Measurements from ENCODE around the gene ANKH. TPM values are rescaled to one million over a fixed set of nuclear protein-coding genes. Genes with fewer than 3 reads are reported as not detected.

The ANKH gene
- total RNA-seq, 1 experiment from 2014 or later = 4.7 TPM

DNA sequence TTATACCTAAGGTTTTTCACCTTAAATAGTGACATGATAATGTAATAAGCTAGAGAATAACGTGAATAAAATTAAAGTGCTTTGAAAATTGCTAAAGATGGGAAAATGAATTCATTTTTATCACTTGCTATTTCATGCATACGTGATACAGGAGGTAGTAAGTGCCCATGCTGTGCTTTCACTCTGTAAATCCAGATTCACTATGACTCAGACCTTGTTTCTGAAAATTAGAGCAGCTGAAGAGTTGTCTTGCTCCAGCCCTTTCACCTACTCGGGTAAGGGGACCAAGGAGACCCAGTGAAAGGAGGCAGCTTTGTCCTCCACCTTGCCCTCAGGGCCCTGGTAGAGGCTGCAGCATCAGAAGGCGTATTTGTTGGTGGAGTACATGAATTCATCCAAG, 87.9 kb downstream of the ANKH start:
- no peaks in the 10 kb centered on the region for H3K36me3 Mint-ChIP-seq (ENCODE audit: insufficient read depth, unreplicated experiment)
- no peaks in the 10 kb centered on the region for H3K27me3 ChIP-seq (replicated peaks; ENCODE audit: control insufficient read depth, insufficient read depth, low read length)
- H3K9me3 ChIP-seq = no peaks in the 10 kb centered on the region
- H3K27me3 Mint-ChIP-seq (ENCODE audit: insufficient read depth, unreplicated experiment) = no peaks in the 10 kb centered on the region
- H3K36me3 ChIP-seq (ENCODE audit: control insufficient read depth, insufficient read depth, low read length) = no peaks in the 10 kb centered on the region
- CTCF ChIA-PET = no interaction called here
- peaks cover 1% of the 10 kb centered on the region for H3K4me1 Mint-ChIP-seq (ENCODE audit: low read depth, unreplicated experiment)
- intact Hi-C loops (cut with micrococcal nuclease; ENCODE audit: unreplicated experiment) = no loop called here
- no peaks in the 10 kb centered on the region for H3K4me1 ChIP-seq
- TF ChIP-seq, protein P1, sequence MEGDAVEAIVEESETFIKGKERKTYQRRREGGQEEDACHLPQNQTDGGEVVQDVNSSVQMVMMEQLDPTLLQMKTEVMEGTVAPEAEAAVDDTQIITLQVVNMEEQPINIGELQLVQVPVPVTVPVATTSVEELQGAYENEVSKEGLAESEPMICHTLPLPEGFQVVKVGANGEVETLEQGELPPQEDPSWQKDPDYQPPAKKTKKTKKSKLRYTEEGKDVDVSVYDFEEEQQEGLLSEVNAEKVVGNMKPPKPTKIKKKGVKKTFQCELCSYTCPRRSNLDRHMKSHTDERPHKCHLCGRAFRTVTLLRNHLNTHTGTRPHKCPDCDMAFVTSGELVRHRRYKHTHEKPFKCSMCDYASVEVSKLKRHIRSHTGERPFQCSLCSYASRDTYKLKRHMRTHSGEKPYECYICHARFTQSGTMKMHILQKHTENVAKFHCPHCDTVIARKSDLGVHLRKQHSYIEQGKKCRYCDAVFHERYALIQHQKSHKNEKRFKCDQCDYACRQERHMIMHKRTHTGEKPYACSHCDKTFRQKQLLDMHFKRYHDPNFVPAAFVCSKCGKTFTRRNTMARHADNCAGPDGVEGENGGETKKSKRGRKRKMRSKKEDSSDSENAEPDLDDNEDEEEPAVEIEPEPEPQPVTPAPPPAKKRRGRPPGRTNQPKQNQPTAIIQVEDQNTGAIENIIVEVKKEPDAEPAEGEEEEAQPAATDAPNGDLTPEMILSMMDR (IDR thresholded peaks at IDR 0.05; ENCODE audit: insufficient read depth in 1 of 2, low read depth in 1 of 2, low read length in 1 of 2, severe bottlenecking in 1 of 2, unreplicated experiment in 1 of 2) = no peak
- H3K9me3 Mint-ChIP-seq (ENCODE audit: unreplicated experiment) = no peaks in the 10 kb centered on the region
- H3K4me3 ChIP-seq (ENCODE audit: low read depth, low read length) = no peak overlapping the region
- H3K27ac Mint-ChIP-seq (ENCODE audit: unreplicated experiment) = no peak overlapping the region
- POLR2A ChIA-PET = no interaction called here
- DNase-seq = no peak
- BruUV-seq (replicated peaks) = no TSS peak
- no peak overlapping the region for H3K4me3 Mint-ChIP-seq (ENCODE audit: unreplicated experiment)

DNA sequence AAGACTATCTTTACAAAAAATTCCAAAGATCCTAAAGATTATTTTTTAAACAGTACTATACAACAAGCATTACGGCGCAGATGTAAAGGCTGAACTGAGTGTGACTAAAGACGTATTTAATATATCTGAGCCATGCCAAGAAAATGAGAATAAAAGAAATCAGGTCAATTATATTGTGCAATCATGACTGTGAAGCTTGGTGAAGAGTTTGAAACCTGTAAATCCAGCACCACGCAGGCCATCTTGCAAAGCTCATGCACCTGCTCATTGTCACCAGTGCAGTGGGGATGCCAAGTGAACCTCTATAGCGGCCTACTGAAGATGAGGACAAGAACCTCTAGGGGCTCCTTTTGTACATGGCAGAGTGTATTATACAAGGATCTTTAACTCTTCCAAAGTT, 89.0 kb downstream of the ANKH start:
- TF ChIP-seq, protein P1 (IDR thresholded peaks at IDR 0.05; ENCODE audit: insufficient read depth in 1 of 2, low read depth in 1 of 2, low read length in 1 of 2, severe bottlenecking in 1 of 2, unreplicated experiment in 1 of 2) = no peak
- no peak overlapping the region for H3K4me3 Mint-ChIP-seq (ENCODE audit: unreplicated experiment)
- DNase-seq = no peak
- ChIA-PET CTCF (no interaction called here), POLR2A (no interaction called here)
- H3K27me3 ChIP-seq (replicated peaks; ENCODE audit: control insufficient read depth, insufficient read depth, low read length) = no peaks in the 10 kb centered on the region
- H3K4me1 Mint-ChIP-seq (ENCODE audit: low read depth, unreplicated experiment) = peaks cover 6% of the 10 kb centered on the region
- no peaks in the 10 kb centered on the region for H3K4me1 ChIP-seq
- no peaks in the 10 kb centered on the region for H3K27me3 Mint-ChIP-seq (ENCODE audit: insufficient read depth, unreplicated experiment)
- H3K27ac Mint-ChIP-seq (ENCODE audit: unreplicated experiment) = no peak overlapping the region
- intact Hi-C loops (cut with micrococcal nuclease; ENCODE audit: unreplicated experiment) = no loop called here
- H3K4me3 ChIP-seq (ENCODE audit: low read depth, low read length) = no peak overlapping the region
- H3K36me3 Mint-ChIP-seq (ENCODE audit: insufficient read depth, unreplicated experiment) = no peaks in the 10 kb centered on the region
- BruUV-seq (replicated peaks) = no TSS peak
- no peaks in the 10 kb centered on the region for H3K36me3 ChIP-seq (ENCODE audit: control insufficient read depth, insufficient read depth, low read length)
- no peaks in the 10 kb centered on the region for H3K9me3 ChIP-seq
- no peaks in the 10 kb centered on the region for H3K9me3 Mint-ChIP-seq (ENCODE audit: unreplicated experiment)

DNA sequence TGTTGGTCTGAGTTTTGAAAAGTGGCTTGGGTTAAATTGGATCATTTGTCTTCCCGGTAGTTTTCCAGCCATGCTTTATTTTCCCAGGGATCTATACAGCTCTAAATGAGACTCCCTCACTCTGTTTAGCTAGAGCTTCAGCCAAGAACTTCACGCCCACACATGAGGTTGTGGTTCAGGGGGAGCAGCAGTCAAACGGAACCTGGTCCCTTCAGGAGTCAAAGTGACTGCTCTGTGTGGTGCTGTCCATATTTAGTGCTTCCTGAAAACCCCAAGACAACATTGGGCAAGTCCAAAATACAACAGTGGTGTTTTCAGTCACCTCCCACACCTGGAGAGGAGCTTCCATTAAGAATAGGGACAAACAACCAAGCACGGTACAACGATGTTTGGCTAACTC, 90.5 kb downstream of the ANKH start:
- TF ChIP-seq, protein P1 (IDR thresholded peaks at IDR 0.05; ENCODE audit: insufficient read depth in 1 of 2, low read depth in 1 of 2, low read length in 1 of 2, severe bottlenecking in 1 of 2, unreplicated experiment in 1 of 2) = no peak
- POLR2A ChIA-PET = no interaction called here

More for the DNA sequence above, 90.5 kb downstream of the ANKH start:
- Mint-ChIP-seq H3K27ac (ENCODE audit: unreplicated experiment) (no peak overlapping the region), H3K4me3 (ENCODE audit: unreplicated experiment) (no peak overlapping the region), H3K4me1 (ENCODE audit: low read depth, unreplicated experiment) (peaks cover 6% of the 10 kb centered on the region), H3K36me3 (ENCODE audit: insufficient read depth, unreplicated experiment) (no peaks in the 10 kb centered on the region), H3K27me3 (ENCODE audit: insufficient read depth, unreplicated experiment) (no peaks in the 10 kb centered on the region), H3K9me3 (ENCODE audit: unreplicated experiment) (no peaks in the 10 kb centered on the region)
- no peak overlapping the region for H3K4me3 ChIP-seq (ENCODE audit: low read depth, low read length)
- H3K4me1 ChIP-seq = no peaks in the 10 kb centered on the region
- no peaks in the 10 kb centered on the region for H3K36me3 ChIP-seq (ENCODE audit: control insufficient read depth, insufficient read depth, low read length)
- no TSS peak for BruUV-seq (replicated peaks)
- CTCF ChIA-PET = no interaction called here
- no peaks in the 10 kb centered on the region for H3K9me3 ChIP-seq
- intact Hi-C loops (cut with micrococcal nuclease; ENCODE audit: unreplicated experiment) = no loop called here
- H3K27me3 ChIP-seq (replicated peaks; ENCODE audit: control insufficient read depth, insufficient read depth, low read length) = no peaks in the 10 kb centered on the region
- DNase-seq = no peak

All from Caco-2 (cell line).